GM18498 (cell line): Measurements from ENCODE around the gene MAN1A2.
A peak's percentile ranks its signal among the peaks of the same experiment; 100 is the strongest.
"Not testable (repeated sequence)": the region's sequence is repeated elsewhere in the genome, so short reads cannot be mapped to it uniquely, and the experiment has no call there.

Source experiments
- ATAC-seq: cut with Tn5 transposase; IDR thresholded peaks from one replicate; pipeline ENCODE4 v1.9.1; 2021; ENCODE audit warnings: mild to moderate bottlenecking, moderate library complexity; ENCODE audit not compliant: unreplicated experiment

Gene MAN1A2

DNA sequence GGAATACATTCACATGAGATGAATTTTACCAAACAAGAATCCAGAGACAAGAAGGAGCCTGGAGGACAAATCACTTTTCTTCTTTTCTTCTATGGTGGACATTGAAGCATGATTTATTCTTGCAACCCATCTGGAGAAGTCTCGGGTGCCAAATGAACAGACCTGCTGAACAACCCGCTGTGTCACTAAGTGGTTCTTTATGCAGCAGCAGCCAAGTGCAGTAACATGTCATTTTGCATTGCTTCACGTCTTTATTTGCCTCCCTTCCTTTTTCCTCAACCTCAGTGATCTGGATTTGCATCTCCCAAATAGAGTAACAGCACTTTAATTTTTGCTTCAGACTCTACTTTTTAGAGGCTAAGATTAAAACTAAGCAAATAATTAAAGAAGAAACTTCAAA is 188.6 kb downstream of the MAN1A2 start:
- ATAC-seq = no peak

DNA sequence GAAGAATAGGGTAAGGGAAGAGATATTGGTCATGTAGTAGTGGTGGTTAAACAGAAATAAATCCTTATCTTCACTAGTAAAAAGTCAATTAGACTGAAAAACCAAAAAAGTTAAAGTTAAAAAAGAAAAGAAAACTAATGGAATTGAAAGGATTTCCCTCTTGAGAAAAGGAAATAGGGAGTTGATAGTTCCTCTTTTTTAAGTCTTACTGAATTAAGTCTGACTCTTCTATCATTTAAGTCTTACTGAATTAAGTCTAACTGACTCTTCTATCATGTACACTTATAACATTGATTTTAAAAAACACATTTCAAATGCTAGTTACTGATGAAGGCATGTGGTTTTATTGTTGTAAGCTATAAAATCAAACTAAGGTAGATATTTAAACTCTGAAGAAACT is 189.1 kb downstream of the MAN1A2 start:
- no peak for ATAC-seq

DNA sequence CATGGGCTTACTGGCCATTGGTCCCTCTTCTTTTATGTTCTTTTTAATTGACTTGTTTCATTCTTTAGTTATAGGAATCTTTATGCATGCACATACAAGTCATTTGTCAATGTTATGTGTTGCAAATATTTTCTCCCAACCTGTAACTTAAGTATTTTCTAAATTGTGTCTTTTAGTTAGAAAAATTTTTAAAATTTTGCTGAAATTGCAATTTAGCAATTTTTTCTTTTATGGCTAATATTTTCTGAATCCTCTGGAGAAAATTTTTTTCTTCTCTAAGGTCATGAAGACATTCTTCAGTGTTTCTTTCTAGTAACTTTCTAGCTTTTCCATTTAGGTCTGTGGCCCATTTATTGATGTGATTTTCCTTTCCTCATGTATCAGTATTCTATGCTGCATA is 189.7 kb downstream of the MAN1A2 start:
- no peak for ATAC-seq

DNA sequence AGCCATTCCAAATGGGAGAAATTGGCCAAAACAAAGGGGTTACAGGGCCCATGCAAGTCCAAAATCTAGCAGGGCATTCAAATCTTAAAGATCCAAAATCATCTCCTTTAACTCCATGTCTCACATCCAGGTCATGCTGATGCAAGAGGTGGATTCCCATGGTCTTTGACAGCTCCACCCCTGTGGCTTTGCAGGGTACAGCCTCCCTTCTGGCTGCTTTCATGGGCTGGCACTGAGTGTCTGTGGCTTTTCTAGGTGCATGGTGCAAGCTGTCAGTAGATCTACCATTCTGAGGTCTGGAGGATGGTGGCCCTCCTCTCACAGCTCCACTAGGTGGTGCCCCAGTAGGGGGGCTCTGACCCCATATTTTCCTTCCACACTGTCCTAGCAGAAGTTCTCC is 191.2 kb downstream of the MAN1A2 start:
- ATAC-seq = not testable (repeated sequence)

DNA sequence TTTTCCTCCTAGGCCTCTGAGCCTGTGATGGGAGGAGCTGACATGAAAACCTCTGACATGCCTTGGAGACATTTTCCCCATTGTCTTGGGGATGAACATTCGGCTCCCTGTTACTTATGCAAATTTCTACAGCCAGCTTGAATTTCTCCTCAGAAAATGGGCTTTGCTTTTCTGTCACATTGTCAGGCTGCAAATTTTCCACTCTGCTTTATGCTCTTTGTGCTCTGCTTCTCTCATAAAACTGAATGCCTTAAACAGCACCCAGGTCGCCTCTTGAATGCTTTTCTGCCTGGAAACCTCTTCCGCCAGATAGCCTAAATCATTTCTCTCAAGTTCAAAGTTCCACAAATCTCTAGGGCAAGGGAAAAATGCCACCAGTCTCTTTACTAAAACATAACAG is 191.9 kb downstream of the MAN1A2 start:
- ATAC-seq = no peak

DNA sequence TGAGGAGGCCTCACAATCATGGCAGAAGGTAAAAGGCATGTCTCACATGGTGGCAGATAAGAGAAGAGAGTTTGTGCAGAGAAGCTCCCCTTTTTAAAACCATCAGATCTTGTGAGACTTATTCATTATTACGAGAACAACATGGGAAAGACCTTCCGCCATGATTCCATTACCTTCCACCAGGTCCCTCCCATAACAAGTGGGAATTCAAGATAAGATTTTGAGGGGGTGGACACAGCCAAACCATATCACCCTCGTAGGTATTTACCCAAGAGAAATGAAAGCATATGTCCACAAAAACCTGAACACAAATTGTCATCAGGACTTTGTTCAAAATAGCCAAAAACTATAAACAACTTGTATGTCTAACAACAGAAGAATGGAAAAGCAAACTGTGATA is 192.7 kb downstream of the MAN1A2 start:
- no peak for ATAC-seq

DNA sequence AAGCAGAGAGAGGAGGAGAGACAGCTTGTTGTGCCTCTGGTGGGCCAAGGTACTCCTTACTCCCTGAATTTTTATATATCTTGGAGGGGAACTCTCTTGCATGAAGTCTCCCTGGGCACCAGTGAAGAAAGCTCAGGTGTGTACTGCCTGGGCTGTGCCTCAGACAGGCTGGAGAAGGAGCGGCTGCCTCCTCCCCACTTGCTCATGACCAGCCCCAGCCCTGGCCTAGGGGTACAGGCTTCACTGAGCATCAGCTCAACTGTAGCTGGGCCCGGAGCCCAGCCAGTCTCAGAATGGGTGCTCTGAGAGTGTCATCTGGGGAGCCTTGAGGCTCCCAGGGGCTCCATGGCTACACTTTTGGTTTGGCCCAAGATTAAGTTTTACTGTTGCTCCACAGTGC is 193.8 kb downstream of the MAN1A2 start:
- ATAC-seq = no peak

DNA sequence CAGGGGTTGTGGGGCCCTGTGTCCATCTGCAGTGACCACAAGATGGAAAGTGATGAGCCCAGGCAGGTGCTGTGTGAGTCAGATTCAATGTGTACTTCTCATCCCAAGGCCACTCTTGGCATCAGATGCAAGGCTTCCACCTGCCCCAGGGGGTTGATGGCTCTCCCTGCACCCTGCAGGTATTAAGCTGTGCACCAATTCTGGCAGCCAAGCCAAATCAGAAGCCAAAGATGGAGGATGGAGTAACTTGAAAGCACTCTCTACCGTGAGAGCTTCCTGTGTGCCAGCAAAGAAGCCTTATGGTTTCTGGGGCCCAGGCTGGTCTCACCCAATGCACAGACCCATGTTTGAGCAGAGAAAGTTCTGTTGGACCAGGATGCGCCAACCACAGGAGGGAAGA is 194.3 kb downstream of the MAN1A2 start:
- ATAC-seq = no peak

DNA sequence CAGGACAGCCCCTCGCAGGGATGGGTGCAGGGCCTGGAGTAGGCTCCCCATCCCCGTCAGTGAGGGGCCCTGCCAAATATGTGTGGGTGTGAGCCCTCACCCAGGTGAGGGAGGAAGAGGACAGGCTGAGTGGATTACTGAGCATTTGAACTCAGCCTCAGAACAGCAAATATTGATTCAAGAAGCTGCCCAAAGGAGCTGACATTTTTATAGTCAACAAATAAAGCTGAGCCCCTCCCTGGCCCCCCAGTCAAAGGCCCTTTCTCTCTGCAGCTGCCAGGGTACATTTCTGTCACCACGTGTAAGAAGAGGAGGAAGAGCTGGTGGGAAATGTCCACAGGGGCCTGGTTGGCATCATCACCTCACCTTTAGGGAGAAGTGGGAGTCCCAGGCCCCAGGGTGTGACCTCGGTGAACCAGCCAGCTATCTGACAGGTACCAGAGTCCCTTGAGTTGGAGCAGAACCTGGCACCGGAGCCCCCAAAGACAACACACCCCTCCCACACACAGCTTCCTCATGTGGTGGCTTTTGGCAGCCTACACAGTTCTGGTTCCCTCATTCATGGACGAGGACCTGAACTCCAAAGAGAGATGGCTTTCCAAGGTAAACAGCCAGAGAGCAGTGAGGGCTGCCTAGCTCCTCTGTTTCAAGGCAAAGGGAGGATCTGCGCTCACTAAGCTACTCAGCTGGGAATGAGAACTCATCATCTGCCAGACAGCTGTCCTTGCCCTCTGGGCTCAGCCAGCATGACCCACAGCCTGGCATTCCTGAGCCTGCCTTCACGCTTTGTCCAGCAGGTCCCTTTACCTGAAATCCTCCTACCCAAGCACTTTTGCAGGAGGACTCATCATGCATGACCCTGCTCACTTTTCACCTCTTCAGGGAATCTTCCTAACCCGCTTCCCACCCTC is 195.6 kb downstream of the MAN1A2 start:
- no peak for ATAC-seq

DNA sequence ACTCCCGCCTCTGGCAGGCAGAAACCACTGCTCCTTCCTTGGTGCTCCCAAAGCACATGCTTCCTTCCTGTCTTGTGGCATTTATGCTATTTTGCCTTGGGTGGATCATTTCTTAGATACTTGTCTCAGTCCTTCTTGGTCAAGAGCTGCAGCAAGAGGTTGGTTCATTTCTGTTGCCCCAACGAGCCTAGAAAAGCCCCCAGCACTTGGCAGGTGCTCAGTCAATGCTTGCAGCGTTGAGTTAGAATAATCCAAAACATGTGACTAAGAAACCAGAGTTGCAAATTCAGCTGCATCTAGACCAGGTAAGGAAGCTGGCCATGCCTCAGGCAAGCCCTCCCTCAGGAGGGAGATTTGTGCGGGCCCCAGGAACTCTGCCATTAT is 196.2 kb downstream of the MAN1A2 start:
- no peak for ATAC-seq

DNA sequence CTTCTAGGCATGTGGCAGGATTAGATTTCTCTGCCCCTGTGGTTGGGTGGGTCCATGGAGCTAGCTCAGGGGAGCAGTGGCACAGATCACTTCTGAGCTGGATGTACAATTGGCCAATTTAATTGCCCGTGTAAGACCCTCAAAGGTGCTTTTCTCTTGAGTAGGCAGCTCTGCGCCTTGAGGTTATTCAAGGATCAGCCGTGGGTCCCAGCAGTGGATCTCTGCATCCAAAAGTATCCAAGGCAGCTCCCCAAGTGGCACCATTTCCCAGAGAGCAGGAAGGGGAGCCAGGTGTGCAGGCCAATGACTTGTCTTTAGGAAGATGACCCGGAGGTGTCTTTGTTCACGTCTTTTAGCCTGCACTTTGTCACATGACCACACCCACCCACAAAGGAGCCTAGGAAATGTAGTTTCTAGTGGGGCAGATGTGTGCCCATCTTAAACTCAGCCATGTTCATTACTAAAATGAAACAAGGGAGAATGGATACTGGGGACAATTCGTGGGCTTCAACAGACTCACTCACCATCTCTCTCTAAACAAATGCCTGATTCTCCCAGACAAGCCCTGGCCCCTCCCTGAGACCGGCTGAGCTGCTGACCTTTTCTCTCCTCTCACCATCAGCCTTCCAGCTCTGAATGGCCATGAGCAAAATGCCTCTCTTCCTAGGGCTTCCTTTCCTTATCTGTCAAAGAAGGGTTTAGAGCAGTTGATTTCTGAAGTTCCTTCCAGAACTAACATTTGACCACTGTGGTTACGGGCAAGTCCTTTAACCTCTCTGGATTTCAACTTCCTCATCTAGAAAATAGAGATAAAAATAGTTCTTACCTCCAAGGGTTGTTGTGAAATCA is 197.2 kb downstream of the MAN1A2 start:
- no peak for ATAC-seq

DNA sequence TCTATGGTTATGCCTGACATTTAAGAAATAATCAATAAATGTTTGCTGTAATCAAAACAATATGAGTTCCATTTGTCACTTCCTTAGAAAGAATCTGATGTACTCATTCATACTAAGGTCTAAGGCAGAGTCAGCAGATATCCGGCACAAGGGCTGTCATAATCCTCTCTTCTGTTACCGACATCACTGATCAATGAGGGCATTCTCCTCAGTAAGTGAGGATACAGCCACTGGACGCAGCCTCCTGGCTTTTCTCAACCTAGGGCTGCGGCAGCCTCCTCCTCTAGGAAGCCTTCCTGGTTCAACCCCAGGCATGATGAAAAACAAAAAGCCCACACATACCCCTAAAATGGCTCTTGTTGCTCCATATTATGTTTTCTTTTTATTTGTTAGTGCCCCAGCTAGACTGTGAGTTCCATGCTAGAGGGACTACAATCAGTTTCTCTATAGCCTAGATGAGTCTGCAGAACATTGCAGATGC is 197.9 kb downstream of the MAN1A2 start:
- no peak for ATAC-seq

DNA sequence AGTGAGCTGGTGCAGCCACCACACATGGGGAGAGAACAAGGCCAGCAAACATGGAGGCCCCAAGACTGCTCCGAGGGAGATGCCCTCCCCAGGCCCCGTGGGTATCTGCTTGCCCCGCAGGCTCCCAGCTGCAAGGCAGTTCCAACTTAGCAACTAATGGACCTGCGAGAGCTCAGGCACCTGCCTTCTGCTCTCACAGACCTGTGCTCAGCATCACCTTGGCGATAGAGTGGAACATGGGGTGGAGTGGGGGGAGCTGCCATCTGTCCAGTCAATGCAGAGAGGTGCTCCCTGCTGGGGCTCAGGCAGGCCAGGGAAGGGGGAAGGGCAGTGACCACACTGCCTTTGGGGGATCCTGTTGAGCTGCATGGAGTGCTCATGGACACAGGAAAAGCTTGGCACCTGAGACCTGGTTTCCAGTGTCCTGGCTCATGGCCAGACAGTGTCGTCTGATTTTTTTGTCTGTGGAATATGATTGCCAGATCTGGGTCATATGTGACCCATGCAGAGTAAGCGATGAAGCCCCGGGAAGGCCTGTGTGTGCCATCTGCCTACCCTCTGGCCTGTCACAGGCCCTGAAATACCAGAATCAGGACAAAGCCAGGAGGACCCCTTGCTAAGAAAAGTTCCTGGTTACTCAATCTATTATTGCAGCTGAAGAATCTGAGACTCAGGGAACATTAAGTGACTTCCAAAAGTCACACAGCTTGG is 198.7 kb downstream of the MAN1A2 start:
- ATAC-seq = no peak

DNA sequence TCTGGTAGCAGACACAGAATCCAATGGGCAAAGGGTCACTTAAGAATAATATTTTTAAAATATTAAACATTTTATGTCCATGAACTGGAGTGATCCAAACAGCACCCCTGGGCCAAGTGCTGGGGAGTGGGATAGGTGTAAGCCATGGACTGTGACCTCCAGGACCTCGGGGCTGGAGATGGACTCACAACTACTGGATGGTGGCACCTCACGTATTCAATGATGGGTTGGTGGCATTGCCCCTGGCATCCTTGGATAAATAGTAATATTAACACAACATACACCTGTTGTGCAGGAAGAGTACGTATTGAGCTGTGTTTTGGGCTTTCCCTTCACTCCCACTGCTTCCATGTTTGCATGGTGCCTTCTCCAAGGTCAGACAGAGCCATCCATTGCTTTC is 199.3 kb downstream of the MAN1A2 start:
- ATAC-seq = no peak

DNA sequence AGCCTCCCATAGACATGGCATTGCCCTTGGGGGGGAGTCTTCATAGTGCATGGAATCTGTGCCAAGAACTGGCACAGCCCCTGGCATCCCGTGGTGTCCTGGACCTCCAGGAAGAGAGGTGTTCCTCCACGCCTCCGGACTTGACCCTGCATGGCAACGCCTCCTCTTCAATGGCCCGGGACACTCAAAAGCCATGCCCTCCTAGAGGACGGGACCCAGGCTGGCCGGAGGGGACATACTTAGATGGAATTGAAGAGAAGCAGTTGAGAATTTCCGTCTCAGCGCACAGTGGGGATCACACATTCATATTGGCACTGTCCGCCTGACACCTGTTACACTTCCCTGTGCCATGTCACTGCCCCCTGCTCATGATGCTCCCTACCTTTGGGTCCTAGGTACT is 200.2 kb downstream of the MAN1A2 start:
- no peak for ATAC-seq

DNA sequence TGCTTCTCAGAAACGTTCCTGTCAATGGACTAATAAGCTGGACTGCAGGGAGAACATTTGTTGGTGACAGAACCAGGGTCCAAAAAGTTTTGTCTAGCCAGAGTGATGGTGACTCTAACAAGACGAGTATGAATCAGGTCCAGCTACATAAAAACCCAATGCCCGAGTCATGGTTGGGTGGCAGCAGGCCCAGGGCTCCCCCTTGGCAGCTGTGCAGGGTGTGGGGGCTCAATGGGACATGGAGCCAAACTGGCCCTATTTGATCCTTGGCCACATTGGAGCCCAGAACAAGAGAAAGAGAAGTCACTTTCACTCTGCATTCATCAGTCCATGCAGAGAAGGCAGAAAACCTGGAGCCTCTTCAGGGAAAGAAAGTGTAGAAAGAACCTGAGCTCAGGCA is 200.7 kb downstream of the MAN1A2 start:
- ATAC-seq = no peak

DNA sequence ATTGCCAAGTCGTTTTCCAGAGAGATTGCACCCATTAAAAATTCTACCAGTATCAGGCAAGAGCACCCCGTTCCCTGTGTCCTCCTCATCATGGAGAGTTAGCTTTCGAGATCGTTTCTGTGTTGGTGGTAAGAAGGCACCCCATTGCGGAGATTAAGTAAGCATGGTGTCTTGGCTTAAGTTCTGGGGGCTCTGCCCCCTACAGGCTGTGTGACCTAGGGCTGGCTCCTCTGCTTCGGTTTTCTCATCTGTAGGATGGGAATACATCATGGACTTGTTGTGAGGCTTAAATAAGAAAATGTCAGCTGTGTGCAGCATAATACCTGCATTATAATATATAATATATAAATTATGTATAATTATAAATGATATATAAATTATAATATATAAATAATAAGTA is 201.8 kb downstream of the MAN1A2 start:
- no peak for ATAC-seq

DNA sequence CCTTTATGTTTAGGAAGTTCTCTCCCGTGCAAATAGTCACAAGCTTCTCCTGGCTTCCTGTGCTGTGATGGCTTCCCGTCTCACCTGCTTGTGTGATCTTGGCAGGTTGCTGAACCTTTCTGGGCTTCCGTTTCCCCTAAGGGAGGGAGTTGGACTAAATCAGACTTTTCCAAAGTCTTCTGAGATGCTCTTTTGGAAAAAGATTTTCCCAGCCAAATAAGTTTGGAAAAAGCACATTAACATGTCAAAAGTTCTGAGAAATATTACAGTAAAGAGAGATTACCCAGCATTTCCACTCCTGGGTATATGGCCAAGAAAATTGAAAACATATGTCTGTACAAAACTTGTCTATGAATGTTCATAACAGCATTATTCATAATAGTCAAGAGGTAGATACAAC is 202.6 kb downstream of the MAN1A2 start:
- no peak for ATAC-seq

DNA sequence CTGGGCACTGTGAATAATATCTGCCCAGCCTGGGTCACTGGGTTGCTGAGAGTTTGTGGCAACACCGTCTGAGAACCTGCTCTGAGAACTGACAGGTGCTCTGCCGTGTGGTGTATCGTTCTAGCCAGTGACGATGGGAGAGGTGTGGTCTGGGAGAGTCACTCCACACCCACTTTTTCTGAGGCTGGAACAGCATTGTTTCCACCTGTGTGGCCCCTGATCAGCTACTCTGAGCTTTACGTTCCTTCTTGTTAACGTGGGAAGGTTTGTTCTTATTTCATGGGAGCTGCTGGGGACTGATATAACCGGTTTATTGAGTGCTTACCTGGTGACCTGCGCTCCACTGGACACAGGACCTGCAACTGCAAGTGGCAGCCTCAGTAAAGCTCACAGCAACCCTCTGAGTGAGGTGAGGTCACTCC is 203.8 kb downstream of the MAN1A2 start:
- no peak for ATAC-seq

DNA sequence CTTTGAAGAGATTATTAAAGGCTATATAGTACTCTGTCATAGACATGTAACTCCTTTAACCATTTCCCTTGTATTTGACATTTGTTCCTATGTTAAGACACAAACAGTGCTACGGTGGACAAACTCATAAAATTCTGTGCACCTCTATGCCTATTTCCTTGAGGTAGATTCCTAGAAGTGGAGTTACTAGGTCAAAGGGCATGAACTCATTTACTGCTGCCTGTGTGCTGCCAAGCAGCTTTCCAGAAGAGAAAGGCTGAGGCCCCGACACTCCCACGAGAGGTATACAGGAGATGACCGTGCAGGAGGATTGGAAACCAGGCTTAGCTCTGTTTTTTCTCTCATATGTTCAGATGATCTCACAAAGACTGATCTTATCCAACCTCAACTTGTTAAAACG is 204.2 kb downstream of the MAN1A2 start:
- no peak for ATAC-seq

DNA sequence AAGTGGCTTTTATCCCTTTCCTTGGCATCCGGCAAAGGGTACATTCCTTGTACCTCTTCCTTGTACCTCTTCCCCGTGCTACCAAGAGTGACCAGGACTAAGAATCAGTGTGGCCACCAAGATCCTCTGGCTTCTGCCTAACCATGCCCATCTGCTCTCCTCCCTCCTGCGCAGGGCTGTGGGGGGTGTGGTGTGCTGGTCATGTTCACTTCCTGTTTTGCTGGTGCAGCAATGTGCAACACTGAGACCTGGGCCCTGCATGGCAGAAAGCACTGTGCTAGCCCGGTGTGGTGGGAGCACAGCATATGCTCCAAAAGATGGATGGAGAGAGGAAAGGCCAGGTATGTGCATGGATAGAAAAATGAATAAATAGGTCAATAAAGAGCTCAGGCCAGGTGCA is 205.3 kb downstream of the MAN1A2 start:
- ATAC-seq = peak; percentile 64
